Right atrium auricular region (tissue), 2 donors: ENCODE results near the gene TIMM10. TPM values are rescaled to one million over a fixed set of nuclear protein-coding genes. Genes with fewer than 3 reads are reported as not detected.
A peak's percentile ranks its signal among the peaks of the same experiment; 100 is the strongest.
"Not testable (repeated sequence)": the region's sequence is repeated elsewhere in the genome, so short reads cannot be mapped to it uniquely, and the experiment has no call there.

Experiments used
- DNase-seq: peaks from one replicate; pipeline ENCODE4 v3.0.0-alpha.2; 2019; ENCODE audit warnings: low spot score
- H3K27ac ChIP-seq, 2 donors: fragments of 200-600 bp; sonication (generic); 1 replicate in 1 of 2; 2 replicates in 1 of 2; pipeline ENCODE4 v1.5.1; 2016 to 2019
- H3K27me3 ChIP-seq, 2 donors: fragments of 200-600 bp; sonication (generic); one replicate each; pipeline versions ENCODE4 v1.5.1 to v1.6.0; 2017 to 2019
- H3K36me3 ChIP-seq: fragments of 200-600 bp; sonication (generic); one replicate; pipeline ENCODE4 v1.5.1; 2016
- H3K4me1 ChIP-seq, 2 donors: fragments of 200-600 bp; sonication (generic); one replicate each; pipeline versions ENCODE4 v1.5.1 to v1.6.0; 2017 to 2019
- H3K4me3 ChIP-seq, 2 donors: fragments of 200-600 bp; sonication (generic); 1 replicate in 1 of 2; 2 replicates in 1 of 2; pipeline ENCODE4 v1.5.1; 2017 to 2019; ENCODE audit warnings: mild to moderate bottlenecking in 1 of 2, moderate library complexity in 1 of 2
- H3K9me3 ChIP-seq, 2 donors: fragments of 200-600 bp; sonication (generic); one replicate each; pipeline ENCODE4 v1.5.1; 2019
- CTCF ChIP-seq, 2 donors: fragments of 200-600 bp; sonication (generic); IDR thresholded peaks; one replicate each; pipeline ENCODE4 v1.5.1; 2019; ENCODE audit warnings: antibody characterized with exemption in 2 of 2
- total RNA-seq, 2 donors: library from RNA; depleted of rRNA; stranded (reverse); fragments of >200 nt; gene quantifications; one replicate each; pipeline ENCODE4 v1.1.0, GENCODE V29; 2016

The TIMM10 gene
- total RNA-seq, 2 donors from 2014 or later: 27.3 to 63.4 TPM

DNA sequence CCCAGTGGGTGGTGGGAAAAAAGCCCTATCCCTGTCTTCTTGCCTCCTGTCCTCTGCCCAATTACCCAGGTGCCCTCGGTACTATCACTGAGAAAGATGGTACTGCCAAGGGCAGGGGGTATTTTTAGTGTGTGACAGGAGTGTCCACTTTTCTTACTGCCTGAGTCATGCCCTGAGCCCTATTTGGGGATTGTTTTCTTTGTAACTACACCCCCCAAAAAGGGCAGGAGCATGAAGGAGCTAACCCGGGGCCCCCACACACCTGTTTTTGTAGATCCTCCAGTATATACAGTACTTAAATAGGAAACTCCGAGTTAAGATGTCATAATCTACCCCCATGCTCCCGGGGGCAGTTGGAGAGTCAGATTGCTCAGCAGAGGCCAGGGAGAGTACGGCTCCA, 10.6 kb upstream of the TIMM10 start:
- Histone ChIP-seq H3K9me3 (no peaks in the 10 kb centered on the region), H3K36me3 (no peaks in the 10 kb centered on the region), H3K27ac (no peak overlapping the region), H3K4me3 (no peak overlapping the region), H3K4me1 (no peaks in the 10 kb centered on the region), H3K27me3 (no peaks in the 10 kb centered on the region)
- TF ChIP-seq CTCF (IDR thresholded peaks at IDR 0.05): no peak
- DNase-seq: no peak

- Histone ChIP-seq H3K9me3 (no peaks in the 10 kb centered on the region), H3K4me3 (no peak overlapping the region), H3K27ac (no peak overlapping the region), H3K4me1 (no peaks in the 10 kb centered on the region), H3K27me3 (no peaks in the 10 kb centered on the region), H3K36me3 (no peaks in the 10 kb centered on the region)
- no peak for TF ChIP-seq CTCF (IDR thresholded peaks at IDR 0.05)
- DNase-seq: no peak
Observed at GRCh38 chr11:57539342-57539741, 8.8 kb upstream of the TIMM10 start.

GRCh38 chr11:57536947-57537619, 6.5 kb upstream of the TIMM10 start, which contains the start of gene SMTNL1:
SMTNL1 (plus strand) TSS chr11:57537595; CDS start chr11:57542643, 5,048 bp downstream.
- H3K36me3 ChIP-seq: no peaks in the 10 kb centered on the region
- H3K27me3 ChIP-seq: no peaks in the 10 kb centered on the region
- H3K27ac ChIP-seq: no peak within 1 kb of the TSS
- H3K9me3 ChIP-seq: no peaks in the 10 kb centered on the region
- H3K4me3 ChIP-seq: no peak within 1 kb of the TSS
- H3K4me1 ChIP-seq: no peaks in the 10 kb centered on the region
- TF ChIP-seq CTCF (IDR thresholded peaks at IDR 0.05): no peak
- no peak for DNase-seq

DNA sequence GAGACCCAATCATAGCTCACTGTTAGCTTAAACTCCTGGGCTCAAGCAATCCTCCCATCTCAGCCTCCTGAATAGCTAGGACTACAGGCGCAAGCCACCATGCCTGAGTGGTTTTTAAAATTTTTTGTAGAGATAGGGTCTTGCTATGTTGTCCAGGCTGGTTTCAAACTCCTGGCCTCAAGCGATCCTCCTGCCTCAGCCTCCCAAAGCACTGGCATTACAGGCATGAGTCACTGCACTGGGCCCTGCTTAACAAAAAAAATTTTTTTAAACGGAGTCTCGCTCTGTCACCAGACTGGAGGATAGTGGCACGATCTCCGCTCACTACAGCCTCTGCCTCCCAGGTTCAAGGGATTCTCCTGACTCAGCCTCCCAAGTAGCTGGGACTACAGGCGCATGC, 3.9 kb upstream of the TIMM10 start:
- not testable (repeated sequence) for DNase-seq, H3K36me3 ChIP-seq

GRCh38 chr11:57530215-57530595, 349 bp downstream of the TIMM10 start:
- DNase-seq: no peak

More for the DNA sequence above, 3.9 kb upstream of the TIMM10 start:
- H3K4me1 ChIP-seq, H3K27ac ChIP-seq, H3K9me3 ChIP-seq, H3K27me3 ChIP-seq, H3K4me3 ChIP-seq: not testable (repeated sequence)

GRCh38 chr11:57529012-57529411, 1.5 kb downstream of the TIMM10 start:
- no peak for TF ChIP-seq CTCF (IDR thresholded peaks at IDR 0.05)
- Histone ChIP-seq H3K27ac (no peak overlapping the region), H3K27me3 (no peaks in the 10 kb centered on the region), H3K36me3 (peaks cover 11% of the 10 kb centered on the region), H3K4me1 (peaks cover 0 to 13% of the 10 kb centered on the region in 2 donors), H3K4me3 (no peak overlapping the region), H3K9me3 (no peaks in the 10 kb centered on the region)
- DNase-seq: no peak

More at GRCh38 chr11:57530215-57530595, 349 bp downstream of the TIMM10 start:
- H3K9me3 ChIP-seq: no peaks in the 10 kb centered on the region
- H3K4me1 ChIP-seq: peaks cover 0 to 13% of the 10 kb centered on the region in 2 donors
- H3K36me3 ChIP-seq: peaks cover 11% of the 10 kb centered on the region
- H3K4me3 ChIP-seq: peak overlapping the region; percentile 74 to 75
- TF ChIP-seq CTCF (IDR thresholded peaks at IDR 0.05): no peak
- peak overlapping the region; percentile 55 to 73 for H3K27ac ChIP-seq
- H3K27me3 ChIP-seq: no peaks in the 10 kb centered on the region
